ENCODE results near the gene MOV10L1. TPM values are rescaled to one million over a fixed set of nuclear protein-coding genes. Genes with fewer than 3 reads are reported as not detected.

Gene MOV10L1
- total and polyA plus RNA-seq, 7 experiments from 2014 or later: not detected

GRCh38 chr22:50104141-50104544 is 14.3 kb downstream of the MOV10L1 start:
- no peak for ATAC-seq
- H3K4me3 Mint-ChIP-seq: no peak overlapping the region
- intact Hi-C loops (cut with micrococcal nuclease): no loop called here
- Histone ChIP-seq H3K4me1 (ENCODE audit: control insufficient read depth in 2 of 2, insufficient read depth in 2 of 2, low read length in 2 of 2) (peaks cover 0 to 4% of the 10 kb centered on the region in 2 donors), H3K9me3 (ENCODE audit: control insufficient read depth in 2 of 3, low read length in 3 of 3) (no peaks in the 10 kb centered on the region), H3K27ac (ENCODE audit: low read depth, low read length) (no peak overlapping the region), H3K27me3 (ENCODE audit: control insufficient read depth in 2 of 2, insufficient read depth in 2 of 2, low read length in 2 of 2) (no peaks in the 10 kb centered on the region), H3K36me3 (ENCODE audit: control insufficient read depth in 2 of 3, insufficient read depth in 3 of 3, low read length in 3 of 3) (no peaks in the 10 kb centered on the region), H3K4me3 (ENCODE audit: low read length) (no peak overlapping the region)
- DNase-seq: no peak
- no peak overlapping the region for H3K27ac Mint-ChIP-seq
- H3K36me3 Mint-ChIP-seq: no peaks in the 10 kb centered on the region
- ChIA-PET POLR2A (interaction anchor here (0.6 kb wide), 1 partner anchor 24 kb away, joined by 4 read pairs; no protein-coding TSS in a partner anchor), CTCF (interaction anchor here (0.5 kb wide), 1 partner anchor 16 kb away, joined by 3 read pairs; no protein-coding TSS in a partner anchor)
- no peaks in the 10 kb centered on the region for H3K9me3 Mint-ChIP-seq
- peaks cover 0 to 10% (median 2%) of the 10 kb centered on the region in 5 donors for H3K27me3 Mint-ChIP-seq
- peaks cover 4 to 17% (median 6%) of the 10 kb centered on the region in 7 donors for H3K4me1 Mint-ChIP-seq

DNA sequence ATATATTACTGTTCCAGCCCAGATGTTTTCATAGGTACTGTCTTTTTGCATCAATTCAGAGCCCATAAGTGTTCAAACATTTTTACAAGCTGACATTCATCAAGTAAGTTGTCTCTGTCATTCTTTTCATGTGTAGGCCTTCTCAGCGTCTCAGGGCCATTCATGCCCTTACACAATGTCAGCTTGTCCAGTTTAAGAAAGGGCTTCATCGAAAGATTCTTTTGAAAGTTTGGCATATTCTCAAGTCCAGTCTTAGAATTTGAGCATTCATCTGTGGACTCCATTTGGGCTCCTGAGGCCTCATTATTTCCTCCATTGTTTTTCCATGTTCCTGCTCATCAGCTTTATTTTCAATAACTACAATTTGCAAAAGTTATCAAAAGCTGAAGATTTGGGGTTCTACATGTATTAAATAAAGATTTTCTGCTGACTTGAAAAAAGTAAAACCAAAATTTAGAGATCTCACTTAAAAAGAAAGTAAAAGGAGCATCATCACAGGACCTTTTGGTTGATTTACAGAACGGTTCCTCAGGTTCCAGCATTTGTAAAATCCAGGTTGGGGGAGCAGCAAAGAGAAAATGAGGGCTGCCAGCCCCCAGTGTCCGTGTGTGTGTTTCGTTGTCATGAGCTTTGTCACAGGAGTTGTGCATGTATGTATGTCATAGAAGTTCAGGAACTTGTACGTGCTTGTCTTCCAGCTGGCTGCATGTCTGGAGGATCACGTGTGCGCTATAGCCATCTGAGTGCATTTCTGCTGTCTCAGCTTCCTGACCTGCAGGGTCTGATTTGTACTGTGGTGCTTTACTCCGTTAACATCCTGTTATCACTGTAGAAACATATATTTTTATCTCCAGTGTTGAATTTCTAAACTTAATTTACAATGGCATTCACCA is 15.6 kb downstream of the MOV10L1 start:
- ChIA-PET CTCF (no interaction called here), POLR2A (interaction anchor here (1.2 kb wide), 1 partner anchor 12 kb away, joined by 5 read pairs; no protein-coding TSS in a partner anchor)
- Mint-ChIP-seq H3K4me3 (peak overlapping the region; percentile 54 to 83 (median 64)), H3K4me1 (peaks cover 4 to 17% (median 6%) of the 10 kb centered on the region in 7 donors), H3K36me3 (no peaks in the 10 kb centered on the region), H3K9me3 (no peaks in the 10 kb centered on the region), H3K27me3 (peaks cover 0 to 8% (median 0%) of the 10 kb centered on the region in 5 donors), H3K27ac (peak overlapping the region in 5 of 9 donors; percentile 16 to 87 (median 63))
- Histone ChIP-seq H3K4me3 (ENCODE audit: low read length) (no peak overlapping the region), H3K4me1 (ENCODE audit: control insufficient read depth in 2 of 2, insufficient read depth in 2 of 2, low read length in 2 of 2) (peaks cover 0 to 4% of the 10 kb centered on the region in 2 donors), H3K27me3 (ENCODE audit: control insufficient read depth in 2 of 2, insufficient read depth in 2 of 2, low read length in 2 of 2) (no peaks in the 10 kb centered on the region), H3K36me3 (ENCODE audit: control insufficient read depth in 2 of 3, insufficient read depth in 3 of 3, low read length in 3 of 3) (no peaks in the 10 kb centered on the region), H3K27ac (ENCODE audit: low read depth, low read length) (no peak overlapping the region), H3K9me3 (ENCODE audit: control insufficient read depth in 2 of 3, low read length in 3 of 3) (no peaks in the 10 kb centered on the region)
- ATAC-seq (peak; percentile 52), DNase-seq (peak in 2 of 9 donors; percentile 8 to 29)
- intact Hi-C loops (cut with micrococcal nuclease): no loop called here

DNA sequence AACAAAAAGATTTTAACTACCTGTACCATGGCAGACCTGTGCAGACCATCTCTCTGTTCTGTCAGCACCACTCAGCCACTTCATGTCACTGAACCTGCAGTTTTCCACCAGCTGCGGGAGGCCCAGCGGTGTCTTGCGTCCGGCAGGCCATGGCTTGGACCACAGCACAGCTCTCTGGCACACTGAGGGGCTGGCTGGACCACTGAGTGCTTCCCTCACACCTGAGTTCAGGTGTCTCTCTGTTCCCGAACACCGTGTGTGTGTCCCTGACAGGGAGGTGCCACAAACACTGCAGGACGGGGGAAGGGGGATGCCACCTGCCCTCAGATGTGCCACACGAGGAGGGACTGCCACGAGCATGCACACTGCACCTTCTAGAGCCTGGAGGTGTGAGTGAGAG is 17.7 kb downstream of the MOV10L1 start:
- H3K36me3 Mint-ChIP-seq: no peaks in the 10 kb centered on the region
- Histone ChIP-seq H3K4me1 (ENCODE audit: control insufficient read depth in 2 of 2, insufficient read depth in 2 of 2, low read length in 2 of 2) (peaks cover 0 to 4% of the 10 kb centered on the region in 2 donors), H3K27me3 (ENCODE audit: control insufficient read depth in 2 of 2, insufficient read depth in 2 of 2, low read length in 2 of 2) (no peaks in the 10 kb centered on the region), H3K4me3 (ENCODE audit: low read length) (no peak overlapping the region), H3K9me3 (ENCODE audit: control insufficient read depth in 2 of 3, low read length in 3 of 3) (no peaks in the 10 kb centered on the region), H3K27ac (ENCODE audit: low read depth, low read length) (no peak overlapping the region), H3K36me3 (ENCODE audit: control insufficient read depth in 2 of 3, insufficient read depth in 3 of 3, low read length in 3 of 3) (no peaks in the 10 kb centered on the region)
- DNase-seq (no peak), ATAC-seq (no peak)
- H3K9me3 Mint-ChIP-seq: no peaks in the 10 kb centered on the region
- intact Hi-C loops (cut with micrococcal nuclease): no loop called here
- H3K4me1 Mint-ChIP-seq: peaks cover 8 to 23% (median 12%) of the 10 kb centered on the region in 7 donors
- no peak overlapping the region for H3K27ac Mint-ChIP-seq
- ChIA-PET POLR2A (no interaction called here), CTCF (no interaction called here)
- H3K4me3 Mint-ChIP-seq: no peak overlapping the region
- peaks cover 0 to 4% (median 0%) of the 10 kb centered on the region in 5 donors for H3K27me3 Mint-ChIP-seq

GRCh38 chr22:50111056-50111455 is 21.2 kb downstream of the MOV10L1 start:
- Histone ChIP-seq H3K9me3 (ENCODE audit: control insufficient read depth in 2 of 3, low read length in 3 of 3) (no peaks in the 10 kb centered on the region), H3K4me1 (ENCODE audit: control insufficient read depth in 2 of 2, insufficient read depth in 2 of 2, low read length in 2 of 2) (no peaks in the 10 kb centered on the region), H3K4me3 (ENCODE audit: low read length) (no peak overlapping the region), H3K36me3 (ENCODE audit: control insufficient read depth in 2 of 3, insufficient read depth in 3 of 3, low read length in 3 of 3) (no peaks in the 10 kb centered on the region), H3K27me3 (ENCODE audit: control insufficient read depth in 2 of 2, insufficient read depth in 2 of 2, low read length in 2 of 2) (no peaks in the 10 kb centered on the region), H3K27ac (ENCODE audit: low read depth, low read length) (no peak overlapping the region)
- Mint-ChIP-seq H3K4me1 (peaks cover 7 to 20% (median 10%) of the 10 kb centered on the region in 7 donors), H3K27ac (no peak overlapping the region), H3K4me3 (no peak overlapping the region), H3K9me3 (no peaks in the 10 kb centered on the region), H3K36me3 (no peaks in the 10 kb centered on the region), H3K27me3 (peaks cover 0 to 13% (median 6%) of the 10 kb centered on the region in 5 donors)
- DNase-seq: no peak
- intact Hi-C loops (cut with micrococcal nuclease): no loop called here
- ChIA-PET CTCF (no interaction called here), POLR2A (no interaction called here)
- ATAC-seq: no peak

GRCh38 chr22:50112151-50113118 is 22.6 kb downstream of the MOV10L1 start:
- Mint-ChIP-seq H3K27me3 (peaks cover 0 to 13% (median 9%) of the 10 kb centered on the region in 5 donors), H3K4me3 (peak overlapping the region in 3 of 10 donors; percentile 33 to 68 (median 47)), H3K27ac (peak overlapping the region in 3 of 9 donors; percentile 10 to 84 (median 74)), H3K4me1 (peaks cover 7 to 19% (median 10%) of the 10 kb centered on the region in 7 donors), H3K9me3 (no peaks in the 10 kb centered on the region), H3K36me3 (no peaks in the 10 kb centered on the region)
- Histone ChIP-seq H3K27ac (ENCODE audit: low read depth, low read length) (no peak overlapping the region), H3K4me3 (ENCODE audit: low read length) (no peak overlapping the region), H3K9me3 (ENCODE audit: control insufficient read depth in 2 of 3, low read length in 3 of 3) (no peaks in the 10 kb centered on the region), H3K27me3 (ENCODE audit: control insufficient read depth in 2 of 2, insufficient read depth in 2 of 2, low read length in 2 of 2) (no peaks in the 10 kb centered on the region), H3K4me1 (ENCODE audit: control insufficient read depth in 2 of 2, insufficient read depth in 2 of 2, low read length in 2 of 2) (no peaks in the 10 kb centered on the region), H3K36me3 (ENCODE audit: control insufficient read depth in 2 of 3, insufficient read depth in 3 of 3, low read length in 3 of 3) (no peaks in the 10 kb centered on the region)
- ChIA-PET POLR2A (no interaction called here), CTCF (no interaction called here)
- intact Hi-C loops (cut with micrococcal nuclease): no loop called here
- ATAC-seq (peak; percentile 56), DNase-seq (no peak)

DNA sequence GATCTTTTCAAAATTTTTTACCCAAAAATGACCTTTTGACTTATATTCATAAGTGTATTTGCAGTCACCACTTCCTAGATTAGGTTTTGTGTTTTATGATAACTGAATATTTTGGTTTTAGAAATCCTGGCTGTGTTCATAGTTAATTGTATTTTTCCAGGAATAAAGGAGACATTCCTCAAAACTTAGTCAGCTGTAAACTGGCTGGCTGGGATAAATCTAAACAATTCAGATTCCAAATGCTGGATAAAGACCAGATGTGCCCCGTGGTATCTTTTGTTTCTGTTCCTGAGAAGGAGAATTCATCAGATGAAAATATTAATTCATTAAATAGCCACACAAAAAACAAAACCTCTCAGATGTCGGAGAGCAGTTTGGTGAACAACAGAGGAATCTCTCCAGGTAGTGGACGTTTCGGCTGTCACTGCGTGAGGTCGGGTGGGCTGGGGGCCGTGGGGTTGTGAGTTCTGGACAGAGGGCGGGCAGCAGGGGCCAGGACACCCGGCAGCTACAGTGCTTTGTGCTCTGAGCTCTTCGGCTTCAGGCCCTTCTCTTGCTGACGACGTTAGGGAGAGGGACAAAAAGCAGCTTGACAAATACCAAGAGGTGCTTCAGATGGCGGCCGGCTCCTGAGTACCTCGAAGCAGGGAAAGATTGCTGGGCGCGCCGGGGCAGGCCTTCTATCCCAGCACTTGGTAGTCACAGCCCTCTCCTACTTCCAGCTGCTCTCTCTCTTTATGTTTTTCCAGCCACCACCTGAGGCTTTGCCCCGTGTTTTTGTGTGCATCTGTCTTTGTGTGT is 24.6 kb downstream of the MOV10L1 start:
- H3K4me1 Mint-ChIP-seq: peaks cover 7 to 19% (median 10%) of the 10 kb centered on the region in 7 donors
- no peak overlapping the region for H3K4me3 Mint-ChIP-seq
- H3K4me1 ChIP-seq (ENCODE audit: control insufficient read depth in 2 of 2, insufficient read depth in 2 of 2, low read length in 2 of 2): no peaks in the 10 kb centered on the region
- CTCF ChIA-PET: no interaction called here
- POLR2A ChIA-PET: no interaction called here
- H3K9me3 ChIP-seq (ENCODE audit: control insufficient read depth in 2 of 3, low read length in 3 of 3): no peaks in the 10 kb centered on the region
- peaks cover 0 to 1% (median 0%) of the 10 kb centered on the region in 11 donors for H3K9me3 Mint-ChIP-seq
- no peaks in the 10 kb centered on the region for H3K36me3 Mint-ChIP-seq
- no peak overlapping the region for H3K27ac ChIP-seq (ENCODE audit: low read depth, low read length)
- no peaks in the 10 kb centered on the region for H3K27me3 ChIP-seq (ENCODE audit: control insufficient read depth in 2 of 2, insufficient read depth in 2 of 2, low read length in 2 of 2)
- H3K27me3 Mint-ChIP-seq: peaks cover 0 to 16% (median 9%) of the 10 kb centered on the region in 5 donors
- H3K27ac Mint-ChIP-seq: no peak overlapping the region
- H3K36me3 ChIP-seq (ENCODE audit: control insufficient read depth in 2 of 3, insufficient read depth in 3 of 3, low read length in 3 of 3): no peaks in the 10 kb centered on the region
- intact Hi-C loops (cut with micrococcal nuclease): no loop called here
- H3K4me3 ChIP-seq (ENCODE audit: low read length): no peak overlapping the region
- DNase-seq (no peak), ATAC-seq (no peak)

Data from naive thymus-derived CD4-positive, alpha-beta T cell (primary cell).